ENCODE results near the gene ANKAR. TPM values are rescaled to one million over a fixed set of nuclear protein-coding genes. Genes with fewer than 3 reads are reported as not detected.

Gene ANKAR, protein sequence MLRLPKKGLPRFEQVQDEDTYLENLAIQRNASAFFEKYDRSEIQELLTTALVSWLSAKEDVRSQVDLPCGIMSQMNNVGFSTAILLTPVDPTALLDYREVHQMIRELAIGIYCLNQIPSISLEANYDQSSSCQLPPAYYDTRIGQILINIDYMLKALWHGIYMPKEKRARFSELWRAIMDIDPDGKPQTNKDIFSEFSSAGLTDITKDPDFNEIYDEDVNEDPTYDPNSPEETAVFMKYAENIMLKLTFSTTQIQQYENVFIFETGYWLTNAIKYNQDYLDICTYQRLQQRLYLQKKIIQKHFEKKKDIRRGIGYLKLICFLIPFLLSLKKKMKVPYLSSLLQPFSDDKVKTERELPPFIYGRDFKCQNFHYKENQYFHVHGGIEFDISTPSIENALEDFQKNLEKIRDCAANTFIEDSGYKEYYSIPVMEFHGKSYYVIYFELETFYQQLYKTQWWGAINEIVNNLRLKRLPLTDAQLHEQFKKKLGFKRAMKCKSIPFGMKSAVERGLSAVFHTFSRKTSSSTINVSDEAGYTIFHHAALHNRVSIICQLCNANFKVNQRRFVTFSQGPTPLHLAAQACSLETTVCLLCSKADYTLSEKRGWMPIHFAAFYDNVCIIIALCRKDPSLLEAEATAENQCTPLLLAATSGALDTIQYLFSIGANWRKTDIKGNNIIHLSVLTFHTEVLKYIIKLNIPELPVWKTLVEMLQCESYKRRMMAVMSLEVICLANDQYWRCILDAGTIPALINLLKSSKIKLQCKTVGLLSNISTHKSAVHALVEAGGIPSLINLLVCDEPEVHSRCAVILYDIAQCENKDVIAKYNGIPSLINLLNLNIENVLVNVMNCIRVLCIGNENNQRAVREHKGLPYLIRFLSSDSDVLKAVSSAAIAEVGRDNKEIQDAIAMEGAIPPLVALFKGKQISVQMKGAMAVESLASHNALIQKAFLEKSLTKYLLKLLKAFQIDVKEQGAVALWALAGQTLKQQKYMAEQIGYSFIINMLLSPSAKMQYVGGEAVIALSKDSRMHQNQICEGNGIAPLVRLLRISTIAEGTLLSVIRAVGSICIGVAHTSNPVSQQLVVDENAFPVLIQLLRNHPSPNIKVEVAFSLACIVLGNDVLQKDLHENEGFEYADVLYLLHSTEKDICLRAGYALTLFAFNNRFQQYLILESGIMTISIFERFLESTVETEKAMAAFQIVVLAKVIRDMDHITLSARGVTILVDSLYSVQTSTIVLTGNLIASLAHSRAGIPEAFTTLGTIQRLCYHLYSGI (N-terminal part only)
- total RNA-seq (2022; extraction: Qiagen RNA extraction): 0.68 to 2.3 TPM (median 1.7 TPM) in 5 replicates

GRCh38 chr2:189674374-189675112 is at the start of gene ANKAR:
Gene ANKAR (plus strand): TSS chr2:189674670. CDS start chr2:189676491, 1,821 bp downstream.

DNA sequence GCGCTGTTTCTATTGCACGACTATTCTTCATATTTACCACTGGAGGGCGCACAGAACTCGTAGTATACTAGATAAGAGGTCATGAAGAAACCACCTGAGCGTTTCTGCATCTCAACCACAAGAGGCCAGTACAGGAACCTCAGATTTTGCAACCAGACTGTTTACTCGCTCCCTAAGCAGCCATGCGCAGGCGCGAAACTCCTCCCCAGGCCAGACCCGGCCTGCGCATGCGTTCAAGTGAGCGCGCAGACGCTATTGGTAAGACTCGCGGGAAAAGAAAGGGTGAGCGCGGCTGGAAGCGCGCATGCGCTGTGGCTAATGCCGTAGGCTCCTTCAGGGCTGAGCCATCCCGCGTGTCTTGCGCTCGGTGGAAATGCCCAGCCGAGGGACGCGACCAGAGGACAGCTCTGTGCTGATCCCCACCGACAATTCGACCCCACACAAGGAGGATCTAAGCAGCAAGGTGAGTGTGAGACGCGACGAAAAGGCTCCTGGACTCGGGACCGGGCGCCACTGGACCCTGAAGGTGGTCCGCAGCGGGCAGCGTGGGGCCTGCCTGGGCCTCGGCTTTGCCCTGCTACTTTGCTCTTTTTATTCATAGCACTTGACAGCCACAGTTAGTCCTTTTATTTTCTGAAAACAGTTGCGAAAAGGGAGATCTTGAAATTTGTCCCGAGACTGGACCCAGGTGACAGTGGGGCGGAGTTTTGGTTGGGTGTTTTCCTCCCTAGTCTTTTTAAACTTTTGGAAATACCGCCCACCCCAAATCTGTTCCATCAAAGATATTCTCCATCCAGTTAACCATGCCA is 13.1 kb upstream of the ANKAR start, which contains the start of gene ASNSD1:
Gene ASNSD1 (plus strand): TSS at position 312 of the 809 bp plus-strand sequence. CDS start 4,674 bp downstream, outside the sequence.

Other genes with a start within 250 kb of the ANKAR start
- gene WDR75, start 233.2 kb upstream of the ANKAR start, total RNA-seq (2022; extraction: Qiagen RNA extraction): 37.8 to 48.8 TPM (median 40.0 TPM) in 5 replicates
- 2.7 to 3.4 TPM (median 2.9 TPM) in 5 replicates for gene SLC40A1, start 93.9 kb upstream of the ANKAR start, total RNA-seq (2022; extraction: Qiagen RNA extraction)
- 33.2 to 41.2 TPM (median 33.4 TPM) in 5 replicates for gene ASNSD1, start 13.2 kb upstream of the ANKAR start, total RNA-seq (2022; extraction: Qiagen RNA extraction)
- 4.4 to 4.7 TPM (median 4.6 TPM) in 5 replicates for gene OSGEPL1, start 88.1 kb downstream of the ANKAR start, total RNA-seq (2022; extraction: Qiagen RNA extraction)
- gene ORMDL1, start 109.7 kb downstream of the ANKAR start, total RNA-seq (2022; extraction: Qiagen RNA extraction): 40.5 to 50.3 TPM (median 47.4 TPM) in 5 replicates
- gene PMS1, start 109.8 kb downstream of the ANKAR start, total RNA-seq (2022; extraction: Qiagen RNA extraction): 6.7 to 9.9 TPM (median 7.3 TPM) in 5 replicates